Kidney epithelial cell (primary cell): ENCODE data around the gene BCS1L. TPM values are rescaled to one million over a fixed set of nuclear protein-coding genes. Genes with fewer than 3 reads are reported as not detected.

Experiments used
- DNase-seq: peaks from one replicate; pipeline ENCODE4 v3.0.0-alpha.2; 2010; ENCODE audit warnings: low read depth
- H3K27me3 ChIP-seq: 2 replicates; pipeline ENCODE4 v1.6.0; 2011; ENCODE audit warnings: low read length; ENCODE audit not compliant: control insufficient read depth, insufficient read depth
- H3K36me3 ChIP-seq: 2 replicates; pipeline ENCODE4 v1.5.1; 2011; ENCODE audit warnings: low read length; ENCODE audit not compliant: control insufficient read depth, insufficient read depth
- H3K4me3 ChIP-seq: 2 replicates; pipeline ENCODE4 v1.5.1; 2011; ENCODE audit warnings: low read depth, mild to moderate bottlenecking, control low read depth, low read length
- total RNA-seq: library from RNA; depleted of rRNA; stranded (reverse); fragments of >200 nt; gene quantifications from 2 replicates; pipeline ENCODE4 v1.2.3, GENCODE V29; 2015
- TF ChIP-seq, protein P1 (sequence below): IDR thresholded peaks from 2 replicates; pipeline ENCODE4 v1.5.1; 2011; ENCODE audit warnings: mild to moderate bottlenecking, moderate library complexity, low read length, control low read depth, inconsistent platforms; ENCODE audit not compliant: insufficient read depth, poor library complexity, severe bottlenecking

BCS1L gene
- total RNA-seq, 1 donor from 2014 or later = 36.4 TPM

DNA sequence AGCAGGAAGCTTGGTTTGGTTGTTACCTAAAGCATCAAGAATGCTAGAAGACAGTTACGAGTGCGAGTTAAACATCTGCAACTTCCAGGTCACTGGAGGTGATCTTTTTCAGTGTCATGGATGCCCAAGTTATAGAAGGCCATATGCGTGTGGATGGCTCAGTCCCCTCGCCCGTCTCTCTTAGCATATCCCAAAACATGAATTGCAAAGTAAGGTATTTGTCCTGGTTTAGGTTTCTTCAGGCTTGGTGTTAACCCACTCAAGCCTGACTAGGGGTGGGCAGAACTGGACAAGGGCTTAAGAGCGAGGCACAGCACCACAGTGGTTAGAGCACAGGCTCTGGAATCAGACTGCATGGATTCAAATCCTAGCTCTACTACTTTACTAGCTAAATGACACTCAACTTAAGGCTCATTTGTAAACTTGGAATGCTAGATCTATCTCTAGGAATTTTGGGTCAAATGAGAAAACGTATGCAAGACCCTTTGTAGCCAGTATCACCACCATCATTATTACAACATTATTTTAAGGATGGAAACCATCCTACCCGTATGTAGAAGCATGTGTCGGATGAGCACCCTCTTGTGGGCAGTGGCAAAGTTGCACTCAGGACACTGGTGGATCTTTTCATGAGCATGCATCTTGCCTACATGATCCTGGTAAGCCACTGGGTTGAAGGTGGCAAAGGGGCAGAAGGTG lies 11.2 kb upstream of the BCS1L start:
- TF ChIP-seq, protein P1, sequence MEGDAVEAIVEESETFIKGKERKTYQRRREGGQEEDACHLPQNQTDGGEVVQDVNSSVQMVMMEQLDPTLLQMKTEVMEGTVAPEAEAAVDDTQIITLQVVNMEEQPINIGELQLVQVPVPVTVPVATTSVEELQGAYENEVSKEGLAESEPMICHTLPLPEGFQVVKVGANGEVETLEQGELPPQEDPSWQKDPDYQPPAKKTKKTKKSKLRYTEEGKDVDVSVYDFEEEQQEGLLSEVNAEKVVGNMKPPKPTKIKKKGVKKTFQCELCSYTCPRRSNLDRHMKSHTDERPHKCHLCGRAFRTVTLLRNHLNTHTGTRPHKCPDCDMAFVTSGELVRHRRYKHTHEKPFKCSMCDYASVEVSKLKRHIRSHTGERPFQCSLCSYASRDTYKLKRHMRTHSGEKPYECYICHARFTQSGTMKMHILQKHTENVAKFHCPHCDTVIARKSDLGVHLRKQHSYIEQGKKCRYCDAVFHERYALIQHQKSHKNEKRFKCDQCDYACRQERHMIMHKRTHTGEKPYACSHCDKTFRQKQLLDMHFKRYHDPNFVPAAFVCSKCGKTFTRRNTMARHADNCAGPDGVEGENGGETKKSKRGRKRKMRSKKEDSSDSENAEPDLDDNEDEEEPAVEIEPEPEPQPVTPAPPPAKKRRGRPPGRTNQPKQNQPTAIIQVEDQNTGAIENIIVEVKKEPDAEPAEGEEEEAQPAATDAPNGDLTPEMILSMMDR = peak; percentile 86
- Histone ChIP-seq H3K27me3 (no peaks in the 10 kb centered on the region), H3K4me3 (no peak overlapping the region), H3K36me3 (peaks cover 3% of the 10 kb centered on the region)
- DNase-seq = no peak

DNA sequence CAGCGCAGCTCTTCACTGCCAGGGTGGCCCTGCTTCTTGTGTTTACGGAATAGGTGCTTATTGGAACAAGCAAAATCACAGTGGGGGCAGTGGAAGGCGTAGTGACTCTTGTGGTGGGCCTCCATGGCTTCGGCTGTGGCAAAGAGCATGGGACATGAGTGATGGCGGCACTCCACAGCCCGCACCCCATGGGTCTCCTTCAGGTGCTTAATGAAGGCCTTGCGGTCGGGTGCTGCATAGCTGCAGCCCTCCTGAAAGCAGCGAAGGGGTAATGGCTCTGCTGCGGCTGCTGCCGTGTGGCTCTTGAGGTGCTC lies 10.7 kb upstream of the BCS1L start:
- Histone ChIP-seq H3K27me3 (no peaks in the 10 kb centered on the region), H3K4me3 (no peak overlapping the region), H3K36me3 (peaks cover 1% of the 10 kb centered on the region)
- DNase-seq = no peak
- TF ChIP-seq, protein P1 = no peak

DNA sequence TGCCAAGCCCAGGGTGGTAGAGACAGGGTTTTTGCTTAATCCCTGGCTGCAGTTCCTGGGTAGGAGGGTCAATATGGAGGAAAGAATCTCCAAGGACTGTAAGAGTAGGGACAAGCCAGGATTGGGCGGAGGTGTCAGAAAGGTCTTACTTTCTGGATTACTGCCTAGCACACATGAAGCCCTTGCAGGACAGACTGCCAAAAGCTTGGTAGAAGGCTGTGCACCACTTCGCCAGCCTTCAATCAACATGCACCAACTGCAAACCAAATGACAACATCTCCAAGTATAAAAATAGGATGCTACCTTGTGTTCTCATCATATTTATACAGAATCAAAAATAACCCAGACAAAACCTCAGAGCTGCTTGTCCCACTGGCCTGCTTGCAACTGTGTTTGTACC lies 3.7 kb upstream of the BCS1L start:
- no peaks in the 10 kb centered on the region for H3K27me3 ChIP-seq
- H3K36me3 ChIP-seq = no peaks in the 10 kb centered on the region
- no peak for DNase-seq
- TF ChIP-seq, protein P1 = no peak
- no peak overlapping the region for H3K4me3 ChIP-seq

DNA sequence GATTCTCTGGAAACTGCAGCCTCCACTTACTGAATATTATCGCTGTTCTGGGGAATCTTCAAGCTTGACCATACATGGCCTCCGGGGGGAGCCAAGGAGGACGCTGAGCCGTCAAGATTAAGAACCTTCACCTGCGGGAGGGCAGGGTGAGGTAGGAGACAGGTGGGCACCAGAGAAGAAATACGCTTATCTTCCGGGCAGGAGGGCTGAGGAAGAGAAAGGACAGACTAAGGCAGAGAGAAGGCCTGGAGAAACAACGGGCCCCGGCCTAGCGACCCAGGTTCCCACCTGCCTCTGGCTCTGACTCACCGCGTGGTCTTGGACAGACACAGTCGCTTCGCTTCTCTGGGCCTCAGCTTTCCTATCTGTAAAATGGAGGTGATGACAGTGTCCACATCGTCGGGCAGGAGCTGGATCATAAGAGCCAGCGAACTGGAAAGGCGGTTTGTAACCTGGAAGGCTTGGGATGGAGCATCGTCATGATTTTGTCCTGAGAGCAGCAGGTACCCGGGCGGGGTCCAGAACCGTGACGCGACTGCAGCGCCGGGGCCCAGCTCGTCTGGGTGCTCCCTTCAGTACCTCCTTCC lies 719 bp upstream of the BCS1L start:
- DNase-seq = no peak

DNA sequence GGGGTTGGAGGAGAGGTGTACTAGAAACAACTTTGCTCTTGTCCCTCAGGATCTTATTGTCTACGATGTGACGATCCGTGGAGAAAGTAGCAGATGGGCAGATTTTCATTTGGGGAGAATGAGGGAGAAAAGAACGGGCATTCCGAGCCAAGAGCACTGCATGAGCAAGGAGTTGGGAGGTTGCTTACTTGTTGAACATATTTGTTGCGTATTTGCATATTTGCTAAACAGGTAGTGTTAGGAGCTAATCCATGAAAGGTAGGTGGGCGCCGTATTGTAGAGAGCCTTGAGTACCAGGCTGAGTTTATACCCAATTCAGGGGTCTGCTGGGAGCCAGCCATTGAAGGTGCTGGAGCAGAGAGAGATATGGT lies 490 bp downstream of the BCS1L start:
- H3K27me3 ChIP-seq = no peaks in the 10 kb centered on the region
- TF ChIP-seq, protein P1 = no peak
- peak overlapping the region; percentile 70 for H3K4me3 ChIP-seq
- H3K36me3 ChIP-seq = peaks cover 2% of the 10 kb centered on the region
- DNase-seq = no peak

More for the DNA sequence above, 719 bp upstream of the BCS1L start:
- Histone ChIP-seq H3K4me3 (peak overlapping the region; percentile 70), H3K27me3 (no peaks in the 10 kb centered on the region), H3K36me3 (no peaks in the 10 kb centered on the region)
- TF ChIP-seq, protein P1 = peak; percentile 52

DNA sequence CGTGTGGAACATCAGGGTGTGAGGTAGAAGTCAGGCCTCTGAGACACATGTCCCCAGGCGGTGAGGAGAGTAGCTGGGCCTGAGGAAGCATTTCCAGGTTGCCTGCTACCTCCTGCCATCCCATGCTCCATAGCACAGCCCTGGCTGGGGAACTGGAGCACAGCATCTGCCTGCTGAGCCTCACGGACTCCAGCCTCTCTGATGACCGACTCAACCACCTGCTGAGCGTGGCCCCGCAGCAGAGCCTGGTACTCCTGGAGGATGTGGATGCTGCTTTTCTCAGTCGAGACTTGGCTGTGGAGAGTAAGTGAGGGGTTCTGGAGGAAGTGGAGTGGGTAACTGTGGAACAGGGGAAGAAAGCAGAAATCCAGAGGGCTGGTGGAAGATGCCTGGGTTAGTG lies 2.9 kb downstream of the BCS1L start:
- Histone ChIP-seq H3K4me3 (no peak overlapping the region), H3K27me3 (no peaks in the 10 kb centered on the region), H3K36me3 (peaks cover 4% of the 10 kb centered on the region)
- TF ChIP-seq, protein P1 = no peak
- no peak for DNase-seq
